VCaP (cell line): ENCODE results near the gene SLC22A4.

Experiments
- H3K27ac ChIP-seq: fragments of 450-650 bp; 2 replicates; pipeline ENCODE4 v1.5.1; 2017
- CTCF ChIP-seq: fragments of 450-650 bp; conservative IDR thresholded peaks from 2 replicates; pipeline ENCODE4 v1.5.1; 2017; ENCODE audit warnings: mild to moderate bottlenecking, moderate library complexity

Gene SLC22A4

DNA sequence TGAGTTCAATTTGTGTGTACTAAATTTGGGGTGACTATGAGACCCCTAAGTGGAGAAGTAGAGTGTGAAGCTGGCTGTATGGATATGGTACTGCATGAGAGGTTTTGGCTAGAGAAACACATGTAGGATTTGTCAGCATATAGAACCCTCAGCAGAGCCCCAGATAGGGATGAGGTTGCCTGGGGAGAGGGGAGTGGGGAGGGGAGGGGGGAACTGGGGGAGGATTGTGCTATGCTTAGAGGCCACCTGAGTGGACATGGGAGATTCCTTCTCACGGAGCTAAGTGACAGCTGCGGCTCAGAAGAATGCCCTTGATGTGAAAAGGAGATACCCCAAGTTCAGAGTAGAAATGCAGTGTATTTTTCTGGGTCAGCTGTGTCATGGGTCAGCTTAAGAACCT is 86.5 kb downstream of the SLC22A4 start:
- TF ChIP-seq CTCF: no peak
- H3K27ac ChIP-seq: no peak overlapping the region

GRCh38 chr5:132381614-132382013 is 87.4 kb downstream of the SLC22A4 start:
- TF ChIP-seq CTCF: no peak
- peak overlapping the region; percentile 21; the same call in 1 of the 2 replicates for H3K27ac ChIP-seq

DNA sequence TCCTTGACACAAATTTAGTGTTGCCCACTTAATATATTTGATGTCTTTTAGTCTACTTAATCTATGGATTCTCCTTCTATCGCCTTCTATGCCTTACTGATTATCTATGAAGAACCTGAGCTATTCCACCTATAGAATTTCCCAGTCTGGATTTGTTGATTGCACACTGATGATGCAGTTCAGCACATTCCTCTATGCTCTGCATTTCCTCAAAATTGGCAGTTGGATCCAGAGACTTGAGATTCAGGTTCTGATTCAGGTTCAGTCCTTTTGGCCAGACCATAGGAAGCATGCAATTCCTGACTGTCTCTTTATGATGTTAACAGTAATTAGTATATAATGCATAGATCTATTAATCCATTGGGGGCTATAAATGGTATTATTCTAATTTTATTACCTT is 89.1 kb downstream of the SLC22A4 start:
- no peak overlapping the region for H3K27ac ChIP-seq
- TF ChIP-seq CTCF: no peak

- no peak for TF ChIP-seq CTCF
These were observed 89.8 kb downstream of the SLC22A4 start for GRCh38 chr5:132383984-132384383.

GRCh38 chr5:132384506-132385050 is 90.4 kb downstream of the SLC22A4 start:
- no peak for TF ChIP-seq CTCF

More at GRCh38 chr5:132383984-132384383, 89.8 kb downstream of the SLC22A4 start:
- no peak overlapping the region for H3K27ac ChIP-seq

DNA sequence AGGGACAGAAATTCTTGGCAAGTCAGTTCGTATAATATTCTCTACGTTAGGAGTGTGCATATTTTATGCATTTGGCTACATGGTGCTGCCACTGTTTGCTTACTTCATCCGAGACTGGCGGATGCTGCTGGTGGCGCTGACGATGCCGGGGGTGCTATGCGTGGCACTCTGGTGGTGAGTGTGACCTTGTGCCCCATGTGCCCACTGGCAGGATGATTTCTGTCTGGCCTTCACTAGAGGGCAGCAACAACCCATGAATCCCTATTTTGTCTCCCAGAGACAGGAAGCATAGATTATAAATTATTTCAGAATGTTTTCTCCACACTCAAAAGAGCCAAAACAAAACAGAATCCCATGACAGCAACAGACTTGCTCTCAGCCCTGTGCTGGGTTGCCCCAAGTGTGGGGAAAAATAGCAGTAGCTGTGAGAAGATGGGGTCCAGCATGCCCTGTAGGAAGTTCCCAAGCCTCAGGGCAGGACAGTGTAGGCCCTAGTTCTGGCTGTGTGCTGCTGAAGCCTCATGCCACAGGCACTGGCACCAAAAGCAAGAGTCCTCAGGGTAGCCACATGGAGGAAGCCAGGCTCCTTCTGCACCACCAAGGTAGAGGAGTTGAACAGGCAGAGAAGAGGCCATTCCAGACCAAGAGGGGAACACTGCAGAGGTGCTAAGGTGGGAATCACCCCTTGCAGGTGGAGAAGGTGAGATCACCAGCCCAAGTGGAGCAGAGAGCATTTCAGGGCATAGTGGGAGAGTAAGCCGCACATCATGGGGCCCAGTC is 91.3 kb downstream of the SLC22A4 start:
- peak overlapping the region; percentile 38; the same call in 1 of the 2 replicates for H3K27ac ChIP-seq
- TF ChIP-seq CTCF: peak; percentile 79

More at GRCh38 chr5:132384506-132385050, 90.4 kb downstream of the SLC22A4 start:
- H3K27ac ChIP-seq: no peak overlapping the region

DNA sequence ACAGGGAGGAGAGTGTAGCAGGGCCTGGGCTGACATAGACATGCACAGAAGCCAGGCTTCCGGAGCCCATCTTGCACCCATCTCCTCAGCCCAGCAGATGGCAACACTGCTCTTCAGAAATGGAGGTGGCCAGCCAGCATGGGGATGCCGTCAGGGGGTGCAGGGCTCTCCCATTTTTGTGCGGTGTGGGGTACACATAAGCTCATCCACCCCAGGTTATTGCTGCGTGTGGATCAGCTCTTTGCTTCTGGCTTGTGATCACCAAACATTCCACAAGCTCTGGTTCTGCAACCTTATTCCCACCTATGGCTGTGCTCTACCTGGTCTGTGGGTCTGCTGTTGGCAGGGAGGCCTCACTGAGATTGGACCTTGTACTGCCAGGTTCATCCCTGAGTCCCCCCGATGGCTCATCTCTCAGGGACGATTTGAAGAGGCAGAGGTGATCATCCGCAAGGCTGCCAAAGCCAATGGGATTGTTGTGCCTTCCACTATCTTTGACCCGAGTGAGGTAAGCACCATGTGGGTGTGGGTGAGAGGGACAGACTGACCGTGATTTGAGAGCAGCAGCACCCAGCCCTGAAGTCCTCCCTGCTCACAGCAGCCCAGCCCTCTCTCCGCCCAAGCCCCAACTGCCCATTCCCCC is 92.6 kb downstream of the SLC22A4 start:
- peak overlapping the region; percentile 68; the same call in 1 of the 2 replicates for H3K27ac ChIP-seq
- TF ChIP-seq CTCF: peak; percentile 67
